ENCODE data around the gene ECHDC1. TPM values are rescaled to one million over a fixed set of nuclear protein-coding genes. Genes with fewer than 3 reads are reported as not detected.

Gene ECHDC1
- polyA plus RNA-seq, 1 donor from 2014 or later, result 95.7 TPM

DNA sequence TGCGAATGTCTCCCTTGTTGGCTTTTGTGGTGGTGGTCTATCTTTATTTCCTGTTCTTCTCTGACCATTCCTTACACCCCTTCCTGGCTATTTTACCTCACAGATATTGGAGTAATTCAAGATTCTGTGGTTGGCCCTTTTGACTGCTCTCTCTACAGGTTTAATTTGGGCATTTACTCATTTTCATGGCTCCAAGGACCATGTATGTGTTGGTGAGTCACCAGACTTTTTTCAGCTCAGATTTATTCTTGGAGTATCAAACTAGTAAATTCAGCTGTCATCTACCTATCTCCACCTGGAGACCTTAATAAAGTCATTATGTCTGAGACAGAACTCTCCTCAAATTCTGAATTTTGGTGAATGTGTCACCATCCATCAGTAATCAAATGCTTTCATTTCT is 61.2 kb downstream of the ECHDC1 start:
- no peak overlapping the region for H3K4me3 ChIP-seq (ENCODE audit: low read length)
- no peak overlapping the region for H3K4me2 ChIP-seq (ENCODE audit: low read length)
- H2AFZ ChIP-seq (ENCODE audit: low read depth, low read length), result no peak overlapping the region
- TF ChIP-seq POLR2AphosphoS5 (IDR thresholded peaks at IDR 0.05), result no peak
- TF ChIP-seq, protein P1, sequence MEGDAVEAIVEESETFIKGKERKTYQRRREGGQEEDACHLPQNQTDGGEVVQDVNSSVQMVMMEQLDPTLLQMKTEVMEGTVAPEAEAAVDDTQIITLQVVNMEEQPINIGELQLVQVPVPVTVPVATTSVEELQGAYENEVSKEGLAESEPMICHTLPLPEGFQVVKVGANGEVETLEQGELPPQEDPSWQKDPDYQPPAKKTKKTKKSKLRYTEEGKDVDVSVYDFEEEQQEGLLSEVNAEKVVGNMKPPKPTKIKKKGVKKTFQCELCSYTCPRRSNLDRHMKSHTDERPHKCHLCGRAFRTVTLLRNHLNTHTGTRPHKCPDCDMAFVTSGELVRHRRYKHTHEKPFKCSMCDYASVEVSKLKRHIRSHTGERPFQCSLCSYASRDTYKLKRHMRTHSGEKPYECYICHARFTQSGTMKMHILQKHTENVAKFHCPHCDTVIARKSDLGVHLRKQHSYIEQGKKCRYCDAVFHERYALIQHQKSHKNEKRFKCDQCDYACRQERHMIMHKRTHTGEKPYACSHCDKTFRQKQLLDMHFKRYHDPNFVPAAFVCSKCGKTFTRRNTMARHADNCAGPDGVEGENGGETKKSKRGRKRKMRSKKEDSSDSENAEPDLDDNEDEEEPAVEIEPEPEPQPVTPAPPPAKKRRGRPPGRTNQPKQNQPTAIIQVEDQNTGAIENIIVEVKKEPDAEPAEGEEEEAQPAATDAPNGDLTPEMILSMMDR (IDR thresholded peaks at IDR 0.05; ENCODE audit: poor library complexity, severe bottlenecking), result no peak
- TF ChIP-seq RAD21 (conservative IDR thresholded peaks at IDR 0.05), result no peak
- TF ChIP-seq MXI1 (conservative IDR thresholded peaks at IDR 0.05; ENCODE audit: poor library complexity, severe bottlenecking), result no peak
- no peak for TF ChIP-seq EZH2 (IDR thresholded peaks at IDR 0.05; ENCODE audit: borderline replicate concordance, insufficient read depth, low read length, poor library complexity, severe bottlenecking)
- no peaks in the 10 kb centered on the region for H3K27me3 ChIP-seq (ENCODE audit: insufficient read depth, low read depth, low read length)
- H3K36me3 ChIP-seq (ENCODE audit: insufficient read depth, low read length), result no peaks in the 10 kb centered on the region
- no peaks in the 10 kb centered on the region for H3K9me2 ChIP-seq (ENCODE audit: insufficient read depth, low read length)
- peaks cover 22% of the 10 kb centered on the region for H3K79me2 ChIP-seq (replicated peaks; ENCODE audit: insufficient read depth, low read length)
- H3K9ac ChIP-seq (ENCODE audit: low read length), result no peak overlapping the region
- H4K20me1 ChIP-seq (ENCODE audit: insufficient read depth), result no peaks in the 10 kb centered on the region
- H3K9me3 ChIP-seq (ENCODE audit: low read length), result no peaks in the 10 kb centered on the region
- no peaks in the 10 kb centered on the region for H3F3A ChIP-seq (ENCODE audit: insufficient read depth, low read length, poor library complexity, severe bottlenecking)
- no peak overlapping the region for H3K27ac ChIP-seq (ENCODE audit: low read length)

DNA sequence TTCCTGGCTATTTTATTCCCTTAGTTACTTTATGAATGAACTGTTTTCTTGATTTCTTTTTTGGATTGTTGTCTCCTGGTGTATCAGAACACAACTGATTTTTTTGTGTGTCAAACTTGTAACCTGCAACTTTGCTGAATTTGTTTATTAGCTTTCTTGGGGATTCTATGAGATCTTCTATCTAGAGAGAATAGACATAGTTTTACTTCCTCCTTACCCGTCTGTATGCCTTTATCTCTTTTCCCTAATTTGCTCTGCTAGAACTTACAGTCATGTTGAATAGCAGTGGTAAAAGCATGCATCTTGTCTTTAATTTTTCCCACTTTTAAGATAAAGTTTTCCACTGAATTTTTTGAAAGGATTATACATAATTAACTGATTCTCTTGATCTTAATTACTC is 63.6 kb downstream of the ECHDC1 start:
- H2AFZ ChIP-seq (ENCODE audit: low read depth, low read length), result no peak overlapping the region
- H3K9ac ChIP-seq (ENCODE audit: low read length), result no peak overlapping the region
- H3K27ac ChIP-seq (ENCODE audit: low read length), result no peak overlapping the region
- no peaks in the 10 kb centered on the region for H3K27me3 ChIP-seq (ENCODE audit: insufficient read depth, low read depth, low read length)
- H3F3A ChIP-seq (ENCODE audit: insufficient read depth, low read length, poor library complexity, severe bottlenecking), result no peaks in the 10 kb centered on the region
- no peaks in the 10 kb centered on the region for H3K9me3 ChIP-seq (ENCODE audit: low read length)
- H3K4me2 ChIP-seq (ENCODE audit: low read length), result no peak overlapping the region
- H3K36me3 ChIP-seq (ENCODE audit: insufficient read depth, low read length), result no peaks in the 10 kb centered on the region
- H4K20me1 ChIP-seq (ENCODE audit: insufficient read depth), result no peaks in the 10 kb centered on the region
- no peaks in the 10 kb centered on the region for H3K9me2 ChIP-seq (ENCODE audit: insufficient read depth, low read length)
- peaks cover 44% of the 10 kb centered on the region for H3K79me2 ChIP-seq (replicated peaks; ENCODE audit: insufficient read depth, low read length)
- H3K4me3 ChIP-seq (ENCODE audit: low read length), result no peak overlapping the region
- TF ChIP-seq, protein P2, sequence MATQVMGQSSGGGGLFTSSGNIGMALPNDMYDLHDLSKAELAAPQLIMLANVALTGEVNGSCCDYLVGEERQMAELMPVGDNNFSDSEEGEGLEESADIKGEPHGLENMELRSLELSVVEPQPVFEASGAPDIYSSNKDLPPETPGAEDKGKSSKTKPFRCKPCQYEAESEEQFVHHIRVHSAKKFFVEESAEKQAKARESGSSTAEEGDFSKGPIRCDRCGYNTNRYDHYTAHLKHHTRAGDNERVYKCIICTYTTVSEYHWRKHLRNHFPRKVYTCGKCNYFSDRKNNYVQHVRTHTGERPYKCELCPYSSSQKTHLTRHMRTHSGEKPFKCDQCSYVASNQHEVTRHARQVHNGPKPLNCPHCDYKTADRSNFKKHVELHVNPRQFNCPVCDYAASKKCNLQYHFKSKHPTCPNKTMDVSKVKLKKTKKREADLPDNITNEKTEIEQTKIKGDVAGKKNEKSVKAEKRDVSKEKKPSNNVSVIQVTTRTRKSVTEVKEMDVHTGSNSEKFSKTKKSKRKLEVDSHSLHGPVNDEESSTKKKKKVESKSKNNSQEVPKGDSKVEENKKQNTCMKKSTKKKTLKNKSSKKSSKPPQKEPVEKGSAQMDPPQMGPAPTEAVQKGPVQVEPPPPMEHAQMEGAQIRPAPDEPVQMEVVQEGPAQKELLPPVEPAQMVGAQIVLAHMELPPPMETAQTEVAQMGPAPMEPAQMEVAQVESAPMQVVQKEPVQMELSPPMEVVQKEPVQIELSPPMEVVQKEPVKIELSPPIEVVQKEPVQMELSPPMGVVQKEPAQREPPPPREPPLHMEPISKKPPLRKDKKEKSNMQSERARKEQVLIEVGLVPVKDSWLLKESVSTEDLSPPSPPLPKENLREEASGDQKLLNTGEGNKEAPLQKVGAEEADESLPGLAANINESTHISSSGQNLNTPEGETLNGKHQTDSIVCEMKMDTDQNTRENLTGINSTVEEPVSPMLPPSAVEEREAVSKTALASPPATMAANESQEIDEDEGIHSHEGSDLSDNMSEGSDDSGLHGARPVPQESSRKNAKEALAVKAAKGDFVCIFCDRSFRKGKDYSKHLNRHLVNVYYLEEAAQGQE (IDR thresholded peaks at IDR 0.05; ENCODE audit: borderline replicate concordance), result no peak
- TF ChIP-seq MXI1 (conservative IDR thresholded peaks at IDR 0.05; ENCODE audit: poor library complexity, severe bottlenecking), result no peak
- TF ChIP-seq RAD21 (conservative IDR thresholded peaks at IDR 0.05), result no peak
- no peak for TF ChIP-seq EZH2 (IDR thresholded peaks at IDR 0.05; ENCODE audit: borderline replicate concordance, insufficient read depth, low read length, poor library complexity, severe bottlenecking)

Measured in neural cell (in vitro differentiated cells).